WTC11 (cell line): ENCODE measurements around the gene SHROOM3. TPM values are rescaled to one million over a fixed set of nuclear protein-coding genes. Genes with fewer than 3 reads are reported as not detected.

Experiments used
- ATAC-seq: fragments of 200-7000 bp; cut with Tn5 transposase; 2 replicates; pipeline ENCODE4 v1.10.0; 2021; ENCODE audit warnings: mild to moderate bottlenecking, moderate library complexity
- CTCF ChIA-PET: fragments of 300-600 bp; sonication (Branson Sonifier 250); formaldehyde crosslinking; loops from one replicate; lab custom pipeline; 2021; ENCODE audit warnings: antibody characterized with exemption; lab: Charles Lee
- POLR2A ChIA-PET: fragments of 350-600 bp; sonication (Branson Sonifier 250); formaldehyde crosslinking; loops from one replicate; lab custom pipeline; 2021; ENCODE audit warnings: antibody characterized with exemption; lab: Charles Lee
- DNase-seq: peaks from one replicate; pipeline ENCODE4 v3.0.0; 2021; ENCODE audit warnings: low spot score
- H3K27ac Mint-ChIP-seq: 2 replicates; pipeline ENCODE4 v1.8.0; 2021; ENCODE audit warnings: mixed read lengths
- H3K27me3 Mint-ChIP-seq: 2 replicates; pipeline ENCODE4 v1.8.0; 2021; ENCODE audit warnings: low read depth, mild to moderate bottlenecking, moderate library complexity, mixed read lengths
- H3K36me3 Mint-ChIP-seq: 2 replicates; pipeline ENCODE4 v1.8.0; 2021; ENCODE audit warnings: mixed read lengths
- H3K4me1 Mint-ChIP-seq: 2 replicates; pipeline ENCODE4 v1.8.0; 2022; ENCODE audit warnings: mixed read lengths
- H3K4me3 Mint-ChIP-seq: 2 replicates; pipeline ENCODE4 v1.8.0; 2021; ENCODE audit warnings: mild to moderate bottlenecking, moderate library complexity, mixed read lengths
- H3K9me3 Mint-ChIP-seq: 2 replicates; pipeline ENCODE4 v1.8.0; 2021; ENCODE audit warnings: mixed read lengths
- AR ChIP-seq: fragments of 250-450 bp; sonication (Bioruptor Pico); IDR thresholded peaks from 2 replicates; pipeline ENCODE4 v1.9.0; 2021; ENCODE audit warnings: mild to moderate bottlenecking
- ATF3 ChIP-seq: sonication (generic); formaldehyde crosslinking; conservative IDR thresholded peaks from 2 replicates; pipeline ENCODE4 v1.8.1; 2022; ENCODE audit warnings: mild to moderate bottlenecking, missing genetic modification reagents
- CREM ChIP-seq: sonication (generic); formaldehyde crosslinking; IDR thresholded peaks from 2 replicates; pipeline ENCODE4 v1.8.1; 2022; ENCODE audit warnings: mild to moderate bottlenecking, missing genetic modification reagents, moderate library complexity
- FOXJ3 ChIP-seq: sonication (generic); formaldehyde crosslinking; IDR thresholded peaks from 2 replicates; pipeline ENCODE4 v1.9.0; 2021; ENCODE audit warnings: missing genetic modification reagents, mild to moderate bottlenecking, borderline replicate concordance
- FOXK1 ChIP-seq: sonication (generic); formaldehyde crosslinking; IDR thresholded peaks from 2 replicates; pipeline ENCODE4 v1.8.0; 2022; ENCODE audit warnings: mild to moderate bottlenecking, moderate library complexity, missing genetic modification reagents
- GRHL2 ChIP-seq: fragments of 250-450 bp; sonication (Bioruptor Pico); IDR thresholded peaks from 2 replicates; pipeline ENCODE4 v1.8.0; 2022; ENCODE audit warnings: mild to moderate bottlenecking, moderate library complexity; ENCODE audit not compliant: insufficient replicate concordance, severe bottlenecking
- IRF2 ChIP-seq: sonication (generic); formaldehyde crosslinking; IDR thresholded peaks from 2 replicates; pipeline ENCODE4 v1.8.0; 2022; ENCODE audit warnings: low read depth, missing genetic modification reagents, borderline replicate concordance
- JUN ChIP-seq: sonication (generic); formaldehyde crosslinking; IDR thresholded peaks from 2 replicates; pipeline ENCODE4 v1.8.0; 2023; ENCODE audit warnings: mild to moderate bottlenecking, missing genetic modification reagents
- MYBL2 ChIP-seq: sonication (generic); formaldehyde crosslinking; IDR thresholded peaks from 2 replicates; pipeline ENCODE4 v1.8.1; 2023; ENCODE audit warnings: mild to moderate bottlenecking, moderate library complexity, missing genetic modification reagents
- NFATC4 ChIP-seq: fragments of 250-450 bp; sonication (Bioruptor Pico); IDR thresholded peaks from 2 replicates; pipeline ENCODE4 v1.9.0; 2021; ENCODE audit warnings: mild to moderate bottlenecking
- NFE2L1 ChIP-seq: sonication (generic); formaldehyde crosslinking; IDR thresholded peaks from 2 replicates; pipeline ENCODE4 v1.8.1; 2023; ENCODE audit warnings: missing genetic modification reagents
- PRRX2 ChIP-seq: fragments of 250-450 bp; sonication (Bioruptor Pico); IDR thresholded peaks from 2 replicates; pipeline ENCODE4 v1.8.0; 2021; ENCODE audit warnings: mild to moderate bottlenecking
- RELA ChIP-seq: sonication (generic); formaldehyde crosslinking; IDR thresholded peaks from 2 replicates; pipeline ENCODE4 v1.8.1; 2022; ENCODE audit warnings: missing genetic modification reagents, mild to moderate bottlenecking, borderline replicate concordance
- SP1 ChIP-seq: sonication (generic); formaldehyde crosslinking; conservative IDR thresholded peaks from 2 replicates; pipeline ENCODE4 v1.8.1; 2022; ENCODE audit warnings: missing genetic modification reagents
- ZNF121 ChIP-seq: sonication (generic); formaldehyde crosslinking; IDR thresholded peaks from 2 replicates; pipeline ENCODE4 v1.8.0; 2023; ENCODE audit warnings: missing genetic modification reagents
- ZNF317 ChIP-seq: sonication (generic); formaldehyde crosslinking; IDR thresholded peaks from 2 replicates; pipeline ENCODE4 v1.8.1; 2023; ENCODE audit warnings: low read depth, mild to moderate bottlenecking, moderate library complexity, missing genetic modification reagents, borderline replicate concordance
- ZNF423 ChIP-seq: fragments of 250-450 bp; sonication (Bioruptor Pico); IDR thresholded peaks from 2 replicates; pipeline ENCODE4 v2.1.2; 2022; ENCODE audit warnings: mild to moderate bottlenecking, moderate library complexity
- ZNF671 ChIP-seq: fragments of 250-450 bp; sonication (Bioruptor Pico); IDR thresholded peaks from 2 replicates; pipeline ENCODE4 v1.8.0; 2021; ENCODE audit warnings: mild to moderate bottlenecking
- total RNA-seq: library from RNA; stranded (reverse); gene quantifications from 3 replicates; pipeline ENCODE4 v1.2.3, GENCODE V29; 2021
- TF ChIP-seq, protein P1 (sequence below): sonication (generic); formaldehyde crosslinking; IDR thresholded peaks from 2 replicates; pipeline ENCODE4 v1.8.1; 2022; ENCODE audit warnings: mild to moderate bottlenecking, missing genetic modification reagents, moderate library complexity, borderline replicate concordance
- TF ChIP-seq, protein P2 (sequence below): sonication (generic); formaldehyde crosslinking; IDR thresholded peaks from 2 replicates; pipeline ENCODE4 v1.8.1; 2023; ENCODE audit warnings: mild to moderate bottlenecking, missing genetic modification reagents, borderline replicate concordance
- TF ChIP-seq, protein P3 (sequence below): fragments of 250-450 bp; sonication (Bioruptor Pico); IDR thresholded peaks from 2 replicates; pipeline ENCODE4 v1.9.0; 2021; ENCODE audit warnings: mild to moderate bottlenecking, borderline replicate concordance
- TF ChIP-seq, protein P4 (sequence below): sonication (generic); formaldehyde crosslinking; IDR thresholded peaks from 2 replicates; pipeline ENCODE4 v1.8.1; 2022; ENCODE audit warnings: mild to moderate bottlenecking, moderate library complexity, missing genetic modification reagents

SHROOM3 gene
- total RNA-seq, 1 experiment from 2014 or later = 71.9 TPM

- no peak for TF ChIP-seq CREM (CRISPR knock-in tag)
- TF ChIP-seq, protein P1, sequence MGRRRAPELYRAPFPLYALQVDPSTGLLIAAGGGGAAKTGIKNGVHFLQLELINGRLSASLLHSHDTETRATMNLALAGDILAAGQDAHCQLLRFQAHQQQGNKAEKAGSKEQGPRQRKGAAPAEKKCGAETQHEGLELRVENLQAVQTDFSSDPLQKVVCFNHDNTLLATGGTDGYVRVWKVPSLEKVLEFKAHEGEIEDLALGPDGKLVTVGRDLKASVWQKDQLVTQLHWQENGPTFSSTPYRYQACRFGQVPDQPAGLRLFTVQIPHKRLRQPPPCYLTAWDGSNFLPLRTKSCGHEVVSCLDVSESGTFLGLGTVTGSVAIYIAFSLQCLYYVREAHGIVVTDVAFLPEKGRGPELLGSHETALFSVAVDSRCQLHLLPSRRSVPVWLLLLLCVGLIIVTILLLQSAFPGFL = no peak
- TF ChIP-seq, protein P2, sequence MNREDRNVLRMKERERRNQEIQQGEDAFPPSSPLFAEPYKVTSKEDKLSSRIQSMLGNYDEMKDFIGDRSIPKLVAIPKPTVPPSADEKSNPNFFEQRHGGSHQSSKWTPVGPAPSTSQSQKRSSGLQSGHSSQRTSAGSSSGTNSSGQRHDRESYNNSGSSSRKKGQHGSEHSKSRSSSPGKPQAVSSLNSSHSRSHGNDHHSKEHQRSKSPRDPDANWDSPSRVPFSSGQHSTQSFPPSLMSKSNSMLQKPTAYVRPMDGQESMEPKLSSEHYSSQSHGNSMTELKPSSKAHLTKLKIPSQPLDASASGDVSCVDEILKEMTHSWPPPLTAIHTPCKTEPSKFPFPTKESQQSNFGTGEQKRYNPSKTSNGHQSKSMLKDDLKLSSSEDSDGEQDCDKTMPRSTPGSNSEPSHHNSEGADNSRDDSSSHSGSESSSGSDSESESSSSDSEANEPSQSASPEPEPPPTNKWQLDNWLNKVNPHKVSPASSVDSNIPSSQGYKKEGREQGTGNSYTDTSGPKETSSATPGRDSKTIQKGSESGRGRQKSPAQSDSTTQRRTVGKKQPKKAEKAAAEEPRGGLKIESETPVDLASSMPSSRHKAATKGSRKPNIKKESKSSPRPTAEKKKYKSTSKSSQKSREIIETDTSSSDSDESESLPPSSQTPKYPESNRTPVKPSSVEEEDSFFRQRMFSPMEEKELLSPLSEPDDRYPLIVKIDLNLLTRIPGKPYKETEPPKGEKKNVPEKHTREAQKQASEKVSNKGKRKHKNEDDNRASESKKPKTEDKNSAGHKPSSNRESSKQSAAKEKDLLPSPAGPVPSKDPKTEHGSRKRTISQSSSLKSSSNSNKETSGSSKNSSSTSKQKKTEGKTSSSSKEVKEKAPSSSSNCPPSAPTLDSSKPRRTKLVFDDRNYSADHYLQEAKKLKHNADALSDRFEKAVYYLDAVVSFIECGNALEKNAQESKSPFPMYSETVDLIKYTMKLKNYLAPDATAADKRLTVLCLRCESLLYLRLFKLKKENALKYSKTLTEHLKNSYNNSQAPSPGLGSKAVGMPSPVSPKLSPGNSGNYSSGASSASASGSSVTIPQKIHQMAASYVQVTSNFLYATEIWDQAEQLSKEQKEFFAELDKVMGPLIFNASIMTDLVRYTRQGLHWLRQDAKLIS (CRISPR knock-in tag) = no peak
- TF ChIP-seq, protein P3, sequence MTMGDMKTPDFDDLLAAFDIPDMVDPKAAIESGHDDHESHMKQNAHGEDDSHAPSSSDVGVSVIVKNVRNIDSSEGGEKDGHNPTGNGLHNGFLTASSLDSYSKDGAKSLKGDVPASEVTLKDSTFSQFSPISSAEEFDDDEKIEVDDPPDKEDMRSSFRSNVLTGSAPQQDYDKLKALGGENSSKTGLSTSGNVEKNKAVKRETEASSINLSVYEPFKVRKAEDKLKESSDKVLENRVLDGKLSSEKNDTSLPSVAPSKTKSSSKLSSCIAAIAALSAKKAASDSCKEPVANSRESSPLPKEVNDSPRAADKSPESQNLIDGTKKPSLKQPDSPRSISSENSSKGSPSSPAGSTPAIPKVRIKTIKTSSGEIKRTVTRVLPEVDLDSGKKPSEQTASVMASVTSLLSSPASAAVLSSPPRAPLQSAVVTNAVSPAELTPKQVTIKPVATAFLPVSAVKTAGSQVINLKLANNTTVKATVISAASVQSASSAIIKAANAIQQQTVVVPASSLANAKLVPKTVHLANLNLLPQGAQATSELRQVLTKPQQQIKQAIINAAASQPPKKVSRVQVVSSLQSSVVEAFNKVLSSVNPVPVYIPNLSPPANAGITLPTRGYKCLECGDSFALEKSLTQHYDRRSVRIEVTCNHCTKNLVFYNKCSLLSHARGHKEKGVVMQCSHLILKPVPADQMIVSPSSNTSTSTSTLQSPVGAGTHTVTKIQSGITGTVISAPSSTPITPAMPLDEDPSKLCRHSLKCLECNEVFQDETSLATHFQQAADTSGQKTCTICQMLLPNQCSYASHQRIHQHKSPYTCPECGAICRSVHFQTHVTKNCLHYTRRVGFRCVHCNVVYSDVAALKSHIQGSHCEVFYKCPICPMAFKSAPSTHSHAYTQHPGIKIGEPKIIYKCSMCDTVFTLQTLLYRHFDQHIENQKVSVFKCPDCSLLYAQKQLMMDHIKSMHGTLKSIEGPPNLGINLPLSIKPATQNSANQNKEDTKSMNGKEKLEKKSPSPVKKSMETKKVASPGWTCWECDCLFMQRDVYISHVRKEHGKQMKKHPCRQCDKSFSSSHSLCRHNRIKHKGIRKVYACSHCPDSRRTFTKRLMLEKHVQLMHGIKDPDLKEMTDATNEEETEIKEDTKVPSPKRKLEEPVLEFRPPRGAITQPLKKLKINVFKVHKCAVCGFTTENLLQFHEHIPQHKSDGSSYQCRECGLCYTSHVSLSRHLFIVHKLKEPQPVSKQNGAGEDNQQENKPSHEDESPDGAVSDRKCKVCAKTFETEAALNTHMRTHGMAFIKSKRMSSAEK = no peak
These were observed 101.3 kb downstream of the SHROOM3 start (continued) for GRCh38 chr4:76536373-76536689.

GRCh38 chr4:76538296-76538695, 103.3 kb downstream of the SHROOM3 start:
- H3K27me3 Mint-ChIP-seq = no peaks in the 10 kb centered on the region
- H3K27ac Mint-ChIP-seq = peak overlapping the region; percentile 61
- POLR2A ChIA-PET = no interaction called here
- DNase-seq (no peak), ATAC-seq (no peak)
- peaks cover 8% of the 10 kb centered on the region; the same call in 1 of the 2 replicates for H3K9me3 Mint-ChIP-seq
- CTCF ChIA-PET = no interaction called here
- H3K36me3 Mint-ChIP-seq = no peaks in the 10 kb centered on the region
- H3K4me1 Mint-ChIP-seq = peaks cover 30% of the 10 kb centered on the region
- TF ChIP-seq ZNF317 (CRISPR knock-in tag) = no peak
- no peak for TF ChIP-seq RELA (CRISPR knock-in tag)
- TF ChIP-seq NFE2L1 (CRISPR knock-in tag) = no peak
- no peak for TF ChIP-seq FOXJ3
- no peak for TF ChIP-seq SP1 (CRISPR knock-in tag)
- TF ChIP-seq ZNF121 (CRISPR knock-in tag) = no peak
- TF ChIP-seq ATF3 = no peak
- TF ChIP-seq IRF2 = no peak
- TF ChIP-seq MYBL2 (CRISPR knock-in tag) = no peak
- no peak for TF ChIP-seq NFATC4
- TF ChIP-seq GRHL2 = no peak
- no peak overlapping the region for H3K4me3 Mint-ChIP-seq

DNA sequence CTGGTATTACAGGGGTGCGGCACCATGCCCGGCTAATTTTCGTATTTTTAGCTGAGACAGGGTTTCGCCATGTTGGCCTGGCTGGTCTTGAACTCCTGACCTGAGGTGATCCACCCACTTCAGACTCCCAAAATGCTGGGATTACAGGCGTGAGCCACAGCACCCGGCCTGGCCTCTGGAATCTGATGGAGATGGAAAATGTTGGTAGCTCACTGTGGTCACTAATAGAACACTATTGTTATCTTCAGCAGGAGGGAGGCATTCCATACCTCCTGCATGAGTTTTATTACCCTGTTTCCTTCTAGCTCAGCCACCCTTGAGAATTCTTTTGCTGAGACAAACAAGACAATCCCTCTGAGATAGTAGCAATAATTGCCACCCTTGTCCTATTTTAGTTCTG, 105.0 kb downstream of the SHROOM3 start:
- TF ChIP-seq, protein P4, sequence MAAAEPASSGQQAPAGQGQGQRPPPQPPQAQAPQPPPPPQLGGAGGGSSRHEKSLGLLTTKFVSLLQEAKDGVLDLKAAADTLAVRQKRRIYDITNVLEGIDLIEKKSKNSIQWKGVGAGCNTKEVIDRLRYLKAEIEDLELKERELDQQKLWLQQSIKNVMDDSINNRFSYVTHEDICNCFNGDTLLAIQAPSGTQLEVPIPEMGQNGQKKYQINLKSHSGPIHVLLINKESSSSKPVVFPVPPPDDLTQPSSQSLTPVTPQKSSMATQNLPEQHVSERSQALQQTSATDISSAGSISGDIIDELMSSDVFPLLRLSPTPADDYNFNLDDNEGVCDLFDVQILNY (CRISPR knock-in tag) = no peak
- TF ChIP-seq ZNF423 (peak; percentile 48), AR (CRISPR knock-in tag) (0 out of 2 replicates have a peak, but pooled peaks have one; percentile 35), JUN (CRISPR knock-in tag) (no peak), ZNF671 (0 out of 2 replicates have a peak, but pooled peaks have one; percentile 27), FOXK1 (CRISPR knock-in tag) (no peak), PRRX2 (no peak)

More for the DNA sequence above, 105.0 kb downstream of the SHROOM3 start:
- Mint-ChIP-seq H3K27me3 (no peaks in the 10 kb centered on the region), H3K36me3 (no peaks in the 10 kb centered on the region), H3K4me1 (peaks cover 35% of the 10 kb centered on the region), H3K27ac (peak overlapping the region; percentile 15; the same call in 1 of the 2 replicates), H3K4me3 (no peak overlapping the region), H3K9me3 (peaks cover 11% of the 10 kb centered on the region; the same call in 1 of the 2 replicates)
- DNase-seq (peak; percentile 29), ATAC-seq (peak; percentile 88)
- ChIA-PET POLR2A (interaction anchor here (0.6 to 1.0 kb wide), 3 partner anchors 22 to 542 kb away, joined by 3 read pairs; no protein-coding TSS in a partner anchor), CTCF (interaction anchor here (0.7 kb wide), 1 partner anchor 45 kb away, joined by 3 read pairs; no protein-coding TSS in a partner anchor)
